Dendritic cell treated with granulocyte-macrophage colony-stimulating factor and Interleukin-4, amounts not matched to agents 40 ng/mL and 50 ng/mL, for 4 days (primary cell): ENCODE data around the gene MPC2.
"Not testable (repeated sequence)": the region's sequence is repeated elsewhere in the genome, so short reads cannot be mapped to it uniquely, and the experiment has no call there.

Experiments used
- H3K27ac Mint-ChIP-seq: one replicate; pipeline ENCODE4 v1.8.0; 2022; ENCODE audit warnings: mild to moderate bottlenecking, mixed read lengths
- H3K27me3 Mint-ChIP-seq: one replicate; pipeline ENCODE4 v1.8.0; 2022; ENCODE audit warnings: mild to moderate bottlenecking, mixed read lengths
- H3K36me3 Mint-ChIP-seq: one replicate; pipeline ENCODE4 v1.8.0; 2022; ENCODE audit warnings: low read depth, mixed read lengths
- H3K4me1 Mint-ChIP-seq: one replicate; pipeline ENCODE4 v1.8.0; 2022; ENCODE audit warnings: low read depth, mixed read lengths
- H3K4me3 Mint-ChIP-seq: one replicate; pipeline ENCODE4 v1.8.0; 2022; ENCODE audit warnings: mild to moderate bottlenecking, moderate library complexity, mixed read lengths
- H3K9me3 Mint-ChIP-seq: one replicate; pipeline ENCODE4 v1.8.0; 2022; ENCODE audit warnings: mixed read lengths
- intact Hi-C: fragments of 100-400 bp; cut with micrococcal nuclease; formaldehyde crosslinking; loops from one replicate; pipeline ENCODE4 v1.15.0; 2022

The MPC2 gene

GRCh38 chr1:167905671-167906070 is 31.2 kb downstream of the MPC2 start:
- H3K4me1 Mint-ChIP-seq, result peaks cover 16% of the 10 kb centered on the region
- H3K27me3 Mint-ChIP-seq, result no peaks in the 10 kb centered on the region
- H3K36me3 Mint-ChIP-seq, result no peaks in the 10 kb centered on the region
- intact Hi-C loops, result no loop called here
- peaks cover 12% of the 10 kb centered on the region for H3K9me3 Mint-ChIP-seq
- H3K27ac Mint-ChIP-seq, result no peak overlapping the region
- no peak overlapping the region for H3K4me3 Mint-ChIP-seq

- Mint-ChIP-seq H3K36me3 (no peaks in the 10 kb centered on the region), H3K9me3 (peaks cover 7% of the 10 kb centered on the region), H3K27ac (no peak overlapping the region), H3K27me3 (no peaks in the 10 kb centered on the region), H3K4me1 (peaks cover 11% of the 10 kb centered on the region), H3K4me3 (no peak overlapping the region)
- intact Hi-C loops, result no loop called here
Observed at GRCh38 chr1:167905182-167905581, 31.7 kb downstream of the MPC2 start.

GRCh38 chr1:167904652-167905130 is 32.2 kb downstream of the MPC2 start:
- Mint-ChIP-seq H3K4me3 (no peak overlapping the region), H3K9me3 (peaks cover 2% of the 10 kb centered on the region)

GRCh38 chr1:167900907-167901306 is 36.0 kb downstream of the MPC2 start:
- intact Hi-C loops, result no loop called here
- Mint-ChIP-seq H3K4me1 (peaks cover 8% of the 10 kb centered on the region), H3K27me3 (no peaks in the 10 kb centered on the region), H3K4me3 (no peak overlapping the region), H3K36me3 (no peaks in the 10 kb centered on the region), H3K9me3 (no peaks in the 10 kb centered on the region), H3K27ac (no peak overlapping the region)

More at GRCh38 chr1:167904652-167905130, 32.2 kb downstream of the MPC2 start:
- H3K4me1 Mint-ChIP-seq, result peaks cover 10% of the 10 kb centered on the region
- no peaks in the 10 kb centered on the region for H3K36me3 Mint-ChIP-seq
- H3K27ac Mint-ChIP-seq, result no peak overlapping the region
- intact Hi-C loops, result no loop called here
- H3K27me3 Mint-ChIP-seq, result no peaks in the 10 kb centered on the region

- H3K36me3 Mint-ChIP-seq, result no peaks in the 10 kb centered on the region
- H3K27me3 Mint-ChIP-seq, result no peaks in the 10 kb centered on the region
- intact Hi-C loops, result no loop called here
- H3K9me3 Mint-ChIP-seq, result no peaks in the 10 kb centered on the region
- no peak overlapping the region for H3K27ac Mint-ChIP-seq
- no peak overlapping the region for H3K4me3 Mint-ChIP-seq
- H3K4me1 Mint-ChIP-seq, result no peaks in the 10 kb centered on the region
Observed at GRCh38 chr1:167899253-167899681, 37.6 kb downstream of the MPC2 start.

- H3K4me1 Mint-ChIP-seq, result no peaks in the 10 kb centered on the region
- H3K36me3 Mint-ChIP-seq, result no peaks in the 10 kb centered on the region
- H3K27me3 Mint-ChIP-seq, result no peaks in the 10 kb centered on the region
- no peak overlapping the region for H3K4me3 Mint-ChIP-seq
- intact Hi-C loops, result no loop called here
- H3K27ac Mint-ChIP-seq, result no peak overlapping the region
- no peaks in the 10 kb centered on the region for H3K9me3 Mint-ChIP-seq
Observed at GRCh38 chr1:167898578-167899222, 38.2 kb downstream of the MPC2 start.

GRCh38 chr1:167893798-167894197 is 43.1 kb downstream of the MPC2 start:
- no peak overlapping the region for H3K27ac Mint-ChIP-seq
- no peaks in the 10 kb centered on the region for H3K9me3 Mint-ChIP-seq
- no peak overlapping the region for H3K4me3 Mint-ChIP-seq
- no peaks in the 10 kb centered on the region for H3K27me3 Mint-ChIP-seq
- H3K4me1 Mint-ChIP-seq, result no peaks in the 10 kb centered on the region
- no peaks in the 10 kb centered on the region for H3K36me3 Mint-ChIP-seq
- intact Hi-C loops, result no loop called here

- Mint-ChIP-seq H3K4me3 (no peak overlapping the region), H3K9me3 (no peaks in the 10 kb centered on the region), H3K27me3 (no peaks in the 10 kb centered on the region), H3K4me1 (no peaks in the 10 kb centered on the region), H3K36me3 (no peaks in the 10 kb centered on the region), H3K27ac (no peak overlapping the region)
- intact Hi-C loops, result no loop called here
Observed at GRCh38 chr1:167890400-167890799, 46.5 kb downstream of the MPC2 start.

- intact Hi-C loops, result not testable (repeated sequence)
Observed at GRCh38 chr1:167887187-167887586, 49.7 kb downstream of the MPC2 start.

GRCh38 chr1:167882376-167882775 is 54.5 kb downstream of the MPC2 start:
- H3K4me3 Mint-ChIP-seq, result no peak overlapping the region
- intact Hi-C loops, result no loop called here
- no peaks in the 10 kb centered on the region for H3K36me3 Mint-ChIP-seq
- H3K27me3 Mint-ChIP-seq, result no peaks in the 10 kb centered on the region
- H3K27ac Mint-ChIP-seq, result no peak overlapping the region
- no peaks in the 10 kb centered on the region for H3K9me3 Mint-ChIP-seq
- no peaks in the 10 kb centered on the region for H3K4me1 Mint-ChIP-seq

More at GRCh38 chr1:167887187-167887586, 49.7 kb downstream of the MPC2 start:
- H3K9me3 Mint-ChIP-seq, H3K4me1 Mint-ChIP-seq, H3K4me3 Mint-ChIP-seq, H3K27me3 Mint-ChIP-seq, H3K36me3 Mint-ChIP-seq, H3K27ac Mint-ChIP-seq: not testable (repeated sequence)

GRCh38 chr1:167881786-167882185 is 55.1 kb downstream of the MPC2 start:
- intact Hi-C loops, result no loop called here
- Mint-ChIP-seq H3K27ac (no peak overlapping the region), H3K27me3 (no peaks in the 10 kb centered on the region), H3K4me3 (no peak overlapping the region), H3K4me1 (no peaks in the 10 kb centered on the region), H3K9me3 (no peaks in the 10 kb centered on the region), H3K36me3 (no peaks in the 10 kb centered on the region)

- Mint-ChIP-seq H3K4me1 (no peaks in the 10 kb centered on the region), H3K27me3 (no peaks in the 10 kb centered on the region), H3K27ac (no peak overlapping the region), H3K9me3 (no peaks in the 10 kb centered on the region), H3K4me3 (no peak overlapping the region), H3K36me3 (no peaks in the 10 kb centered on the region)
- intact Hi-C loops, result no loop called here
Observed at GRCh38 chr1:167881069-167881468, 55.8 kb downstream of the MPC2 start.

- intact Hi-C loops, result no loop called here
- Mint-ChIP-seq H3K9me3 (no peaks in the 10 kb centered on the region), H3K4me1 (no peaks in the 10 kb centered on the region), H3K27me3 (no peaks in the 10 kb centered on the region), H3K27ac (no peak overlapping the region), H3K4me3 (no peak overlapping the region), H3K36me3 (no peaks in the 10 kb centered on the region)
Observed at GRCh38 chr1:167880580-167881021, 56.3 kb downstream of the MPC2 start.

- Mint-ChIP-seq H3K9me3 (no peaks in the 10 kb centered on the region), H3K4me3 (no peak overlapping the region), H3K4me1 (no peaks in the 10 kb centered on the region), H3K27ac (no peak overlapping the region), H3K27me3 (no peaks in the 10 kb centered on the region), H3K36me3 (no peaks in the 10 kb centered on the region)
- intact Hi-C loops, result no loop called here
Observed at GRCh38 chr1:167879508-167879907, 57.4 kb downstream of the MPC2 start.
